Small intestine (tissue), 7 donors: ENCODE results near the gene PRRT1. TPM values are rescaled to one million over a fixed set of nuclear protein-coding genes. Genes with fewer than 3 reads are reported as not detected.
A peak's percentile ranks its signal among the peaks of the same experiment; 100 is the strongest.

Experiments
- DNase-seq, 2 donors: peaks; one replicate each; pipeline versions ENCODE4 v3.0.0 to v3.0.0-alpha.2; 2013
- FAIRE-seq: peaks from 2 replicates; lab custom pipeline; 2012; peaks lifted over from hg19 to GRCh38; lab: Jason Lieb, UNC
- H3K27ac ChIP-seq, 3 donors: one replicate each; pipeline ENCODE4 v1.5.1; 2013; ENCODE audit warnings: low read length in 2 of 3, mild to moderate bottlenecking in 2 of 3, control low read depth in 1 of 3, inconsistent platforms in 1 of 3, low read depth in 1 of 3, moderate library complexity in 1 of 3
- H3K27me3 ChIP-seq, 3 donors: one replicate each; pipeline ENCODE4 v1.6.1; 2013; ENCODE audit warnings: low read length in 3 of 3, inconsistent platforms in 1 of 3; ENCODE audit not compliant: control insufficient read depth in 3 of 3, insufficient read depth in 3 of 3
- H3K36me3 ChIP-seq, 3 donors: one replicate each; pipeline ENCODE4 v1.6.1; 2013; ENCODE audit warnings: low read length in 3 of 3, inconsistent platforms in 1 of 3, low read depth in 1 of 3, mild to moderate bottlenecking in 1 of 3, moderate library complexity in 1 of 3; ENCODE audit not compliant: control insufficient read depth in 3 of 3, insufficient read depth in 2 of 3
- H3K4me1 ChIP-seq, 3 donors: one replicate each; pipeline ENCODE4 v1.6.1; 2013; ENCODE audit warnings: low read length in 2 of 3, inconsistent platforms in 1 of 3, low read depth in 1 of 3, mild to moderate bottlenecking in 1 of 3, moderate library complexity in 1 of 3; ENCODE audit not compliant: control insufficient read depth in 3 of 3, insufficient read depth in 2 of 3
- H3K4me3 ChIP-seq, 3 donors: one replicate each; pipeline ENCODE4 v1.5.1; 2013; ENCODE audit warnings: low read length in 3 of 3, control low read depth in 1 of 3, inconsistent platforms in 1 of 3, low read depth in 1 of 3, mild to moderate bottlenecking in 1 of 3, moderate library complexity in 1 of 3
- H3K9me3 ChIP-seq, 2 donors: one replicate each; pipeline ENCODE4 v1.6.1; 2013; ENCODE audit warnings: low read depth in 1 of 2, low read length in 1 of 2; ENCODE audit not compliant: control insufficient read depth in 2 of 2, insufficient read depth in 1 of 2
- WGBS, 3 donors: extraction: QIAGEN DNeasy Blood & Tissue Kit; methylation state at CpG; one replicate each; pipeline ENCODE4 v1.1.7; 2013; 5-methylcytosine and 5-hydroxymethylcytosine counted together
- polyA plus RNA-seq, 4 donors: library from polyadenylated mRNA; stranded (reverse) in 3 of 4; unstranded in 1 of 4; fragments of 200-250 nt in 3 of 4; fragments of 120-200 nt in 1 of 4; gene quantifications; one replicate each; pipeline versions ENCODE4 v1.2.1 to v1.2.3, GENCODE V29; 2013
- donor health status: healthy with polysubstance abuse.
- donor health status: control.
- donor health status: control.
- donor health status: Bipolar disorder and iron deficiency.
- donor health status: healthy.

Gene PRRT1
- polyA plus RNA-seq, 4 donors, result 1.4 to 4.7 (median 4.6) TPM; not detected in 1

DNA sequence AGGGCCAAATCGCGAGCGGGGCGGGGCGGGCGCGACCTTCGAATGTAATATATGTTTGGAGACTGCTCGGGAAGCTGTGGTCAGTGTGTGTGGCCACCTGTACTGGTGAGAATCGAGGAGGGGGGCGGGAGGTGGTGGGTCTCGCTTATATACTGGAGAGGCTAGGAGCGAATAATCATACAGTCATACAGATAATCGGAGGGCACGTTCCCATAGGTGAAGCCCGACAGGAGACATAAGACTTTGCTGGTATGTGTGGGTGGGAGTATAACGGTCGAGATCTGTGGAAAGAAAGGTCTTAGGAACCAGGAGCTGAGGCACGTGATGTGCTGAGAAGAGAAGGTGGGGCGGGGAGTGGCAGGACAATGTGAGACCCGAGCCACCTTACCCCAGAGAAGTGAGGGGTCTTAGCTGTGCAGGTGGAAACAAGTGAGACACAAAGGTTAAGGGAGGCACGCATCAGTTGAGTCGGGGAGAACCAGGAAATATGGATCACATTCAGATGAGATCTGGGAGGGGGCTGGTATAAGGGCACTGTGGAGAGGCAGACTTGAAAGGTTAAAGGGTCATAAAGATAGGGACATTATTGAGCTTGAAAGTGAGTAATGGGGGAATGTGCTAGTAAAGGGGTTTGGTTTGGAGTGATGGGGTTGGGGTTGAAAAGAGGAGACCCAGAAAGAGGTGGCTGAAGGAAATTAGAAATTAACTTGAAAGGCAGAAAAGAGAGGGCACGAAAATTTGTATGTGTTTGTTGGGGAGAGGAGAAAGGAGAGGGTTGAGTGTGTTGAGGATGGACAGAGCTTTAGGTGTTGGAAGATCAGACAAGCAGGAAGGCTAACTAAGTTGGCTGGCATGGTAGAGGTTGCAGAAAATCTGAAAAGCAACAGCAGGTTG is 27.1 kb upstream of the PRRT1 start:
- peak; percentile 36 to 64 for DNase-seq
- peak overlapping the region; percentile 16 to 82 (median 79) for H3K4me3 ChIP-seq
- H3K36me3 ChIP-seq, result peaks cover 3 to 40% (median 6%) of the 10 kb centered on the region in 3 donors
- no peak for FAIRE-seq
- peak overlapping the region; percentile 67 to 98 (median 92) for H3K27ac ChIP-seq
- H3K9me3 ChIP-seq, result no peaks in the 10 kb centered on the region
- peaks cover 0 to 28% (median 12%) of the 10 kb centered on the region in 3 donors for H3K4me1 ChIP-seq
- H3K27me3 ChIP-seq, result no peaks in the 10 kb centered on the region
- WGBS, 3 donors, result 1 to 2% (median 1%) methylated on average over 23 to 24 of the region's 24 CpGs

DNA sequence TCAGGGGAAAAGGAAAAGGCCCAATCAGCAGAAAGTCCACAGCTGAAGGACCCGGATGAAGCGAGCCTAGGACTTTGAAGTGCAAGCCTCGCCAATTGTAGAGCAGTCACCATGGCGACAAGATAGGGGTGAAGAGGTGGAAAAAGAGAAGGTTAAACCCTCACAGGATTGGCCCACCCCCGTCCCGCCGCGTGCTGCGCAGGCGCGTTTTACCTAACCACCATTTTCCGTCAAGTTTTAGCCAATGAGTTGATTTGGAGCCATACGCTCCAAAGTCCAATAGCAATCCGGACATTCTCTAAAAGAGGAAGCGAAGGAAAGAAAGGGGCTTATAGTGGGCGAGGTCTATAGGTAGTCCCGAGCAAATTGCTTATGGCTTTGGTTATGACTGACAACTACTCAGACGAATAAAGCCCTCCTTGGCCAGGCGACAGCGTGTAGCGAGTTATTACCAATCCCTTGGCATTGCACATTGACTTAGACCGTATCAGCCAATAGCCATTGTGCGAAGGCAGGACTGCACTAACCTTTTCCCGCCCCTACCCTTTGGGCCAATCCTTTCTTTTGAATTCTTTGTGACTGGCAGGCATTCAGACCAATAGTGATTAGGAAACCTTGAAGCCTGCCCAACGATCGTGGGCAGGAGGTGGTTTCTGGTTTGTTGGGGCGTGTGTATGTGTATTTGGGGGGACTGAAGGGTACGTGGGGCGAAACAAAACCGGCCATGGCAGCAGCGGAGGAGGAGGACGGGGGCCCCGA is 26.2 kb upstream of the PRRT1 start, which contains the start of gene RNF5:
Gene RNF5 (plus strand): TSS at position 618 of the 759 bp plus-strand sequence. CDS start 107 bp downstream, at position 725.
- H3K36me3 ChIP-seq, result peaks cover 0 to 33% (median 6%) of the 10 kb centered on the region in 3 donors
- H3K27me3 ChIP-seq, result no peaks in the 10 kb centered on the region
- WGBS, 3 donors, result 0 to 1% (median 0%) methylated on average over 33 of the region's 33 CpGs
- FAIRE-seq (peak; percentile 77), DNase-seq (peak; percentile 100)
- peaks cover 0 to 30% (median 12%) of the 10 kb centered on the region in 3 donors for H3K4me1 ChIP-seq
- H3K4me3 ChIP-seq, result peak within 1 kb of the TSS; percentile 16 to 82 (median 79)
- H3K27ac ChIP-seq, result peak within 1 kb of the TSS; percentile 92 to 98 (median 95)
- H3K9me3 ChIP-seq, result no peaks in the 10 kb centered on the region

DNA sequence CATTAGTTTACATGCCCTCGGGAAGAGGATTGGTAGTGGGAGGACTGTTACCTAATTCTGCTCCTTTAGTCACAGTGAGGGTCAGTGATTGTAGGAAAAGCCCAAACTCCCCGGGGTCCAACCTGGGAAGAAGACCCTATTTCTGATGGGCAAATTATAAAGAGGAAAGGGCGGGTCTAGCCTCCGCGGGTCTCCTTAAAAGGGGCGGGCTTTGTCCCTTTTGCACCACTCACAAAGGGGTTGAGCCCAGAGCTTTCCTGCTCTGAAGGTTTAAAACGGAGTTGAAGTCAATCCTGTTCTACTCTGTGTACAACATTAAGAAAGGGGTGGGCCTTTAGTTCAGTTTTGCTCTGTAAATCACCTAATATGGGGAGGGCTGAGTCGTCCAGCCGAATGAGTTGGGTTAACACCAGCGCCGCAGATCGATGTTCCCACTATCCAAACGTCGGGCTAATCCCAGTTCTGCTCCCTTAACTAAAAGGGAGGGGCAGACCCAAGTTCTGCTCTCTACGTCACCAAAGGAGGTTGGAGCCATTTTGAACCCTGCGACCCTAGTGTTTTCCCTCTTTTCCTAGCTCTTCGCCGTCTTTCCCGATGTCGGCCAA is 25.5 kb upstream of the PRRT1 start:
- H3K36me3 ChIP-seq, result peaks cover 0 to 26% (median 6%) of the 10 kb centered on the region in 3 donors
- no peaks in the 10 kb centered on the region for H3K9me3 ChIP-seq
- WGBS, 3 donors, result 0 to 1% (median 0%) methylated on average over 20 of the region's 20 CpGs
- FAIRE-seq, result no peak
- no peaks in the 10 kb centered on the region for H3K27me3 ChIP-seq
- DNase-seq, result no peak
- peak overlapping the region; percentile 92 to 98 (median 95) for H3K27ac ChIP-seq
- peak overlapping the region in 2 of 3 donors; percentile 42 to 82 for H3K4me3 ChIP-seq
- H3K4me1 ChIP-seq, result peaks cover 0 to 32% (median 12%) of the 10 kb centered on the region in 3 donors

DNA sequence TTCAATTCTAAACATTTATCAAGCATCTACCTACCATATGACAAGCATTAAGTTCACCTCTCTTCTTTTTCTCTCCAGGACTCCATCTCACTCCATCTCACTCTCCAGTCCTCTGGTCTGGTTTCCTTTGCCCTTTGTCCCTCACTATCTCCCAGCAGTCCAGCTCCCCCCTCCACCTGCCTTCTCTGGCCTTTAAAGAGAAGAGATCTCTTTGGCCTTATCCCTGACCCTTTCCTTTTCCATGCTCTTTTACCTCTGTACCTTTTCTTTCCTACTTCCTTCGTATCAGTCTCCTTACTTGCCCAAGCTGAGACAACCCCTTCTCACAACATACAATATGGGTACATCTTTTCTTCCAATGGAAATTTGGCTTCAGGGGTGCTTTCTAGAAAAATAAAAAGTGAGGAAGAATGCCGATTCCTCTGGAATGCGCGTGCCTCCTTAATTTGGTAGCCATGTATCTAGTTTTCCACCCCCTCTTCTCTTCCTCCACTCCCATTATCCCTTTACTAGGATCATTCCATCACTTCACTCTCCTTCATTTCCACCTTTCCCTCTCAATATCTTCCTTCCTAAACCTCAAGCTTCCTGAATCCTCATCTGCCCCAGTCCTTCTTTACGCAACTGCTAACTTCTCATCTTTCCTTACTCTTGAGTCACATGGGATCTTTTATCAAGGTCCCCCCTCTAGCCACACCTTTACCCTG is 24.9 kb upstream of the PRRT1 start:
- H3K27me3 ChIP-seq, result no peaks in the 10 kb centered on the region
- peaks cover 0 to 32% (median 12%) of the 10 kb centered on the region in 3 donors for H3K4me1 ChIP-seq
- DNase-seq (peak; percentile 65 to 72), FAIRE-seq (no peak)
- H3K4me3 ChIP-seq, result peak overlapping the region in 2 of 3 donors; percentile 42 to 82
- H3K36me3 ChIP-seq, result peaks cover 0 to 19% (median 6%) of the 10 kb centered on the region in 3 donors
- WGBS, 3 donors, result 10 to 25% (median 10%) methylated on average over 5 of the region's 5 CpGs
- H3K9me3 ChIP-seq, result no peaks in the 10 kb centered on the region
- peak overlapping the region; percentile 92 to 98 (median 95) for H3K27ac ChIP-seq

DNA sequence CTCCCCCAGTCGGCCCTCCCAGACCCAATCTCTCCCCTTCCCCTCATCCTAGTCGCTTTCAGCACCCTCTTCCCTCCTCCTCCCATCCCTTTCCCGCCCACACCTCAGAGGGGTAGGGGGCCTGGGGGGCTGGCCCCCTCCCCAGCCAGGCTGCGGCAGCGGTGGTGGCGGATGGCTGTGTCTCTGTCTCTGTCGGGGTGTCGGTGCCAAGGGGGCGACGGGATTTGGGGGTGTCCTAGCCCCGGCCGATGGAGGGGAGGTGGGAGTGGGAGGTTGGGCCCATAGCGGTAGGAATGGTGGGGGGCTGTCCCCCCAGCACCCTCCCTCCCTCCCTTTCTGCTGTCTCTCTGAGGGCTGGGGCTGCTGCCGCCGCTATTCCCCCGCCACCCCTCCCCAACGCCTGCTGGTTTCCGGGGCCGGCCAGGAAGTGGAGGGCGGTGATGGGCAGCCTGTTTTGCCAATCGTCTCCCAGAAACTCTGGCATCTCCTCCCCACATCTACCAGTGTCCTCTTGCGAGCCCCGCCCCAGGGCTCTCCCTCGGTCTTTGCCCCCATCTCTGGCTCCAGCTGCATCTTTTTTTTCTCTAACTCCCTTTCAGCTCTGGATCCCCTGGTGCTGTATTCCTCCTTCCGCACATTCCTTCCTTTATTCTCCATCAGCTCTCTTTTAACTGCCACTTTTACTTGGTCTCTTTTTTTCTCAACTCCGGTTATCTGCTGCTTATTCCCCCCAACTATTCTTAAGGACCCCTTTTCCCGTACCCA is 24.2 kb upstream of the PRRT1 start, which contains the start of gene AGPAT1:
Gene AGPAT1 (minus strand): TSS at position 374 of the 765 bp plus-strand sequence. CDS start 4,588 bp downstream, outside the sequence.
- DNase-seq (peak; percentile 98 to 99), FAIRE-seq (no peak)
- peaks cover 0 to 19% (median 1%) of the 10 kb centered on the region in 3 donors for H3K36me3 ChIP-seq
- H3K4me1 ChIP-seq, result peaks cover 0 to 32% (median 12%) of the 10 kb centered on the region in 3 donors
- no peaks in the 10 kb centered on the region for H3K27me3 ChIP-seq
- H3K9me3 ChIP-seq, result no peaks in the 10 kb centered on the region
- H3K27ac ChIP-seq, result peak within 1 kb of the TSS; percentile 92 to 98 (median 95)
- WGBS, 3 donors, result 0 to 1% (median 1%) methylated on average over 20 to 27 of the region's 27 CpGs
- peak within 1 kb of the TSS; percentile 81 to 94 (median 82) for H3K4me3 ChIP-seq

DNA sequence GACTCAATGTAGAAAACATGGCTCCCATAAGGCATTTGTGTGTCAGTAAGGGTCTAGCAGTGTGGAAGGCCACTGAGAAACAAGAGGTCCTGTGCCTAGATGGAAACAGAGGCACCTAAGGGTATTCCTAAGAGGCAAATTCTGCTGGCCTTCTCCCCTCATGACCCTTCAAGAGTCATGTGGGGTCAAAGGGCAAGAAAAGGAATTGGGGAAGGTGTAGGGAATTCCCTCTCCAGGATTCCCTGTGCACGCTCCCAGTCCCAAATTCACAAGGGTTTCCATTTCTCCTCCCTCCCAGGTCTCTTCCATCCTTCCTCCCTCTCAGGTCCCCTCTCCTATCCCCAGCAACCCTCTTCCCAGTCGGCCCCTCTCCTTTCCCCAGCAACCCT is 23.6 kb upstream of the PRRT1 start:
- Histone ChIP-seq H3K4me1 (peaks cover 0 to 32% (median 12%) of the 10 kb centered on the region in 3 donors), H3K27me3 (no peaks in the 10 kb centered on the region), H3K4me3 (peak overlapping the region; percentile 81 to 94 (median 82)), H3K9me3 (no peaks in the 10 kb centered on the region), H3K36me3 (peaks cover 0 to 24% (median 4%) of the 10 kb centered on the region in 3 donors), H3K27ac (peak overlapping the region; percentile 35 to 81 (median 41))
- WGBS, 3 donors, result 6 to 20% (median 9%) methylated on average over 2 of the region's 2 CpGs
- DNase-seq (no peak), FAIRE-seq (no peak)

DNA sequence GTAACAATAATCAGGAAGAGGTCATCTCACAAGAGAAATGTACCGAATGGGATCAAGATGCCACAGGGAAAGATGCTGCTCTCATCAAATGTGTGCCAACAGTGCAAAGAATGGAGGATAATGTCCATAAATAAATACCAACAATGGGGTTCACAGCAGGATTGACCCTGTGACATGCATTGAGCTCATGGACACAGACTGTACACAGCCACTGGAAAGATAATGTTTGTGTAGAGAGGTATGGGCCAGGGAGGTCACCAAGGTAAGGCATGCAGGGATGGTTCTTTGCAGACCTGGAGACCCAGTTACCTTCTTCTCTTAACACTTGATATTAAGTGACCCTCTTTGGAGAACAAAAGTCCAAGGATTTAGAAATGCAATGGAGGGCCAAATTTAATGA is 22.7 kb upstream of the PRRT1 start:
- FAIRE-seq (no peak), DNase-seq (no peak)
- Histone ChIP-seq H3K4me3 (no peak overlapping the region), H3K36me3 (peaks cover 0 to 24% (median 4%) of the 10 kb centered on the region in 3 donors), H3K27ac (no peak overlapping the region), H3K27me3 (no peaks in the 10 kb centered on the region), H3K4me1 (peaks cover 0 to 35% (median 11%) of the 10 kb centered on the region in 3 donors), H3K9me3 (no peaks in the 10 kb centered on the region)
- WGBS, 3 donors, result 85 to 91% (median 87%) methylated on average over 1 of the region's 1 CpG
